H1 (cell line): Measurements from ENCODE around the gene ZXDC. TPM values are rescaled to one million over a fixed set of nuclear protein-coding genes. Genes with fewer than 3 reads are reported as not detected.

Experiments used
- POLR2AphosphoS5 ChIP-seq: IDR thresholded peaks from 2 replicates; pipeline ENCODE4 v1.6.1; 2011; ENCODE audit warnings: low read depth, low read length
- polyA plus RNA-seq, 7 experiments: library from polyadenylated mRNA; depleted of rRNA in 3 of 7; stranded (reverse) in 5 of 7; unstranded in 2 of 7; fragments of >200 nt in 5 of 7; fragments of 200-250 nt in 2 of 7; gene quantifications; 1 replicate in 5 of 7; 2 replicates in 1 of 7; 4 replicates in 1 of 7; pipeline versions ENCODE4 v1.2.1 to v1.2.3, GENCODE V29; 2011 to 2013; ENCODE audit warnings: missing spikeins in 2 of 7, mixed read lengths in 2 of 7
- total RNA-seq: library from RNA; stranded (reverse); fragmentation: NEBNext Ultra II Directional; extraction: Animal tissue kit (Norgen Biotek cat#: 25700); gene quantifications from 2 replicates; pipeline ENCODE4 v1.2.1, GENCODE V29; 2021

ZXDC gene
- total and polyA plus RNA-seq, 2 of the 8 experiments (the other 6 are each of a cell fraction or from before 2014, with no cell fraction given) = 12.7 to 24.3 TPM

DNA sequence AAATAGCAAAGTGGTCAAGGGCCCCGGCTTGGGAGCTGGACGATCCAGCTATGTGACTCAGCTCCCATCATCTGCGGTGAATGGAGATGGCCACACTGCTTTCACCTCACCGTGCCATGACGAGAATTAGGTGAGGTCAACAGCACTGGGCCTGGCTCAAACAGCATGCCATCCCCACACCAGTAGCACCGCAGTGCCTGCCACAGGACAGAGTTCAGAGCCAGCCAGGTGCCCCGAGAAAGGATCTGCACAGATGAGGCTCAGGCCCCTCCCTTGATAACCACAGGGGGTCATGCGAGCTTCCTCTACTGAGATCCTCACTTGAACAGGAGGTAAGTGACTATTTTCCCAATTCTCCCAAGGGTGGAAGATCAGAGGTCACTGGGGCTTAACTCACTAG, 29.4 kb downstream of the ZXDC start (continued):
- no peak for TF ChIP-seq POLR2AphosphoS5
